Neuron (in vitro differentiated cells): Measurements from ENCODE around the gene E2F4.
A peak's percentile ranks its signal among the peaks of the same experiment; 100 is the strongest.

Experiments
- H2AFZ ChIP-seq: one replicate; pipeline ENCODE4 v1.6.1; 2013; ENCODE audit warnings: low read depth, mild to moderate bottlenecking, inconsistent platforms, low read length, moderate library complexity
- H3K27me3 ChIP-seq: one replicate; pipeline ENCODE4 v1.6.1; 2013; ENCODE audit warnings: low read length; ENCODE audit not compliant: insufficient read depth
- H3K36me3 ChIP-seq: one replicate; pipeline ENCODE4 v1.6.1; 2013; ENCODE audit warnings: low read length; ENCODE audit not compliant: insufficient read depth
- H3K4me1 ChIP-seq: one replicate; pipeline ENCODE4 v1.6.1; 2013; ENCODE audit warnings: low read length; ENCODE audit not compliant: insufficient read depth
- H3K4me3 ChIP-seq: 2 replicates; pipeline ENCODE4 v1.5.1; 2013; ENCODE audit warnings: mild to moderate bottlenecking, low read length, moderate library complexity
- H3K9me3 ChIP-seq: one replicate; pipeline ENCODE4 v1.6.1; 2013; ENCODE audit warnings: low read length

The E2F4 gene

GRCh38 chr16:67191995-67192681, at the start of gene E2F4:
Gene E2F4 (plus strand): TSS chr16:67192155. CDS start chr16:67192228, 73 bp downstream.
- peak within 1 kb of the TSS; percentile 94 for H3K4me3 ChIP-seq
- peaks cover 18% of the 10 kb centered on the region for H3K4me1 ChIP-seq
- H2AFZ ChIP-seq, result no peak within 1 kb of the TSS
- no peaks in the 10 kb centered on the region for H3K27me3 ChIP-seq
- peaks cover 36% of the 10 kb centered on the region for H3K36me3 ChIP-seq
- no peaks in the 10 kb centered on the region for H3K9me3 ChIP-seq

- H3K9me3 ChIP-seq, result peaks cover 2% of the 10 kb centered on the region
- no peaks in the 10 kb centered on the region for H3K27me3 ChIP-seq
- no peak overlapping the region for H3K4me3 ChIP-seq
- H3K36me3 ChIP-seq, result peaks cover 96% of the 10 kb centered on the region
- H2AFZ ChIP-seq, result no peak overlapping the region
- no peaks in the 10 kb centered on the region for H3K4me1 ChIP-seq
Observed at GRCh38 chr16:67142342-67142741, 49.6 kb upstream of the E2F4 start.

- H3K4me3 ChIP-seq, result no peak overlapping the region
- H3K27me3 ChIP-seq, result no peaks in the 10 kb centered on the region
- peaks cover 12% of the 10 kb centered on the region for H3K9me3 ChIP-seq
- H3K4me1 ChIP-seq, result no peaks in the 10 kb centered on the region
- no peak overlapping the region for H2AFZ ChIP-seq
- H3K36me3 ChIP-seq, result peaks cover 87% of the 10 kb centered on the region
Observed at GRCh38 chr16:67144943-67145342, 47.0 kb upstream of the E2F4 start.

GRCh38 chr16:67145746-67146145, 46.2 kb upstream of the E2F4 start:
- H3K36me3 ChIP-seq, result peaks cover 80% of the 10 kb centered on the region
- H3K4me3 ChIP-seq, result no peak overlapping the region
- no peaks in the 10 kb centered on the region for H3K4me1 ChIP-seq
- H3K27me3 ChIP-seq, result no peaks in the 10 kb centered on the region
- H2AFZ ChIP-seq, result no peak overlapping the region
- peaks cover 12% of the 10 kb centered on the region for H3K9me3 ChIP-seq

- peaks cover 10% of the 10 kb centered on the region for H3K9me3 ChIP-seq
- no peak overlapping the region for H2AFZ ChIP-seq
- H3K4me1 ChIP-seq, result no peaks in the 10 kb centered on the region
- peaks cover 8% of the 10 kb centered on the region for H3K27me3 ChIP-seq
- H3K4me3 ChIP-seq, result no peak overlapping the region
- H3K36me3 ChIP-seq, result peaks cover 70% of the 10 kb centered on the region
Observed at GRCh38 chr16:67146523-67147357, 45.2 kb upstream of the E2F4 start.

GRCh38 chr16:67147437-67148140, 44.4 kb upstream of the E2F4 start:
- H3K4me3 ChIP-seq, result no peak overlapping the region
- H3K36me3 ChIP-seq, result peaks cover 62% of the 10 kb centered on the region
- peaks cover 12% of the 10 kb centered on the region for H3K27me3 ChIP-seq
- no peak overlapping the region for H2AFZ ChIP-seq
- peaks cover 10% of the 10 kb centered on the region for H3K9me3 ChIP-seq
- no peaks in the 10 kb centered on the region for H3K4me1 ChIP-seq

- Histone ChIP-seq H3K27me3 (peaks cover 18% of the 10 kb centered on the region), H2AFZ (no peak overlapping the region), H3K4me3 (no peak overlapping the region), H3K4me1 (no peaks in the 10 kb centered on the region), H3K36me3 (peaks cover 56% of the 10 kb centered on the region), H3K9me3 (peaks cover 10% of the 10 kb centered on the region)
Observed at GRCh38 chr16:67148221-67148620, 43.7 kb upstream of the E2F4 start.

GRCh38 chr16:67148656-67149275, 43.2 kb upstream of the E2F4 start:
- Histone ChIP-seq H3K9me3 (peaks cover 10% of the 10 kb centered on the region), H3K27me3 (peaks cover 20% of the 10 kb centered on the region), H2AFZ (no peak overlapping the region), H3K36me3 (peaks cover 51% of the 10 kb centered on the region), H3K4me3 (no peak overlapping the region), H3K4me1 (no peaks in the 10 kb centered on the region)

- Histone ChIP-seq H2AFZ (no peak overlapping the region), H3K4me3 (no peak overlapping the region), H3K27me3 (peaks cover 27% of the 10 kb centered on the region), H3K36me3 (peaks cover 45% of the 10 kb centered on the region), H3K4me1 (no peaks in the 10 kb centered on the region), H3K9me3 (peaks cover 10% of the 10 kb centered on the region)
Observed at GRCh38 chr16:67149276-67150046, 42.5 kb upstream of the E2F4 start.

GRCh38 chr16:67150047-67150832, 41.7 kb upstream of the E2F4 start:
- peak overlapping the region; percentile 58 for H2AFZ ChIP-seq
- H3K4me3 ChIP-seq, result peak overlapping the region; percentile 46
- H3K9me3 ChIP-seq, result peaks cover 10% of the 10 kb centered on the region
- H3K27me3 ChIP-seq, result peaks cover 31% of the 10 kb centered on the region
- peaks cover 2% of the 10 kb centered on the region for H3K4me1 ChIP-seq
- H3K36me3 ChIP-seq, result peaks cover 37% of the 10 kb centered on the region

GRCh38 chr16:67150833-67151396, 41.0 kb upstream of the E2F4 start, which contains the start of gene B3GNT9:
Gene B3GNT9 (minus strand): TSS chr16:67150998. CDS start chr16:67150485, 513 bp downstream.
- peaks cover 37% of the 10 kb centered on the region for H3K27me3 ChIP-seq

More at GRCh38 chr16:67150833-67151396, 41.0 kb upstream of the E2F4 start, which contains the start of gene B3GNT9:
- peak within 1 kb of the TSS; percentile 46 for H3K4me3 ChIP-seq
- H3K4me1 ChIP-seq, result peaks cover 4% of the 10 kb centered on the region
- peaks cover 30% of the 10 kb centered on the region for H3K36me3 ChIP-seq
- peaks cover 10% of the 10 kb centered on the region for H3K9me3 ChIP-seq
- peak within 1 kb of the TSS; percentile 58 for H2AFZ ChIP-seq
